ENCODE results near the gene CTNNBIP1.

DNA sequence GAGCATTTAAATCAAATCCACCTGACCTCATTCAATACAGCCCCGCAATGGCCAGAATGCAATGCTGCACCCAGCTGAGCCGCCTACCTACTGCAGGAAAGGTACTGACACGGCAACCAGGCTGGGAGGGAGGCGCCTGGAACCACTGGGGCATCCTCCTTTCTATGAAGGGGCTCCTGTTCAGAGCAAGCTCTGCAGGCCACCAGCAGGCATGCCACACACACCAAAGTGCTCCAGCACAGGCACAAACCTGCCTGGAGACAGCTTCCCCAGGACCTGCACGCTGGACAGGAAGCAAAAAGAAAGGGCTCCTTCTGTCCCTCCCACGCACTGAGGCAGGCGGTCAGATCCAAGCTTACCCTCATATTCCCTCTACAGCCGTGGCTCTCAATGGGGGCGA is 21.2 kb downstream of the CTNNBIP1 start:
- TF ChIP-seq POLR2AphosphoS5 (IDR thresholded peaks at IDR 0.05): no peak
- TF ChIP-seq, protein P1, sequence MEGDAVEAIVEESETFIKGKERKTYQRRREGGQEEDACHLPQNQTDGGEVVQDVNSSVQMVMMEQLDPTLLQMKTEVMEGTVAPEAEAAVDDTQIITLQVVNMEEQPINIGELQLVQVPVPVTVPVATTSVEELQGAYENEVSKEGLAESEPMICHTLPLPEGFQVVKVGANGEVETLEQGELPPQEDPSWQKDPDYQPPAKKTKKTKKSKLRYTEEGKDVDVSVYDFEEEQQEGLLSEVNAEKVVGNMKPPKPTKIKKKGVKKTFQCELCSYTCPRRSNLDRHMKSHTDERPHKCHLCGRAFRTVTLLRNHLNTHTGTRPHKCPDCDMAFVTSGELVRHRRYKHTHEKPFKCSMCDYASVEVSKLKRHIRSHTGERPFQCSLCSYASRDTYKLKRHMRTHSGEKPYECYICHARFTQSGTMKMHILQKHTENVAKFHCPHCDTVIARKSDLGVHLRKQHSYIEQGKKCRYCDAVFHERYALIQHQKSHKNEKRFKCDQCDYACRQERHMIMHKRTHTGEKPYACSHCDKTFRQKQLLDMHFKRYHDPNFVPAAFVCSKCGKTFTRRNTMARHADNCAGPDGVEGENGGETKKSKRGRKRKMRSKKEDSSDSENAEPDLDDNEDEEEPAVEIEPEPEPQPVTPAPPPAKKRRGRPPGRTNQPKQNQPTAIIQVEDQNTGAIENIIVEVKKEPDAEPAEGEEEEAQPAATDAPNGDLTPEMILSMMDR (IDR thresholded peaks at IDR 0.05): no peak
- no peak for TF ChIP-seq EP300 (IDR thresholded peaks at IDR 0.05)
- TF ChIP-seq POLR2A (IDR thresholded peaks at IDR 0.05): no peak

Measured in sigmoid colon (tissue), 4 donors.